Measurements from ENCODE around the gene SLC25A13.
"Not testable (repeated sequence)": the region's sequence is repeated elsewhere in the genome, so short reads cannot be mapped to it uniquely, and the experiment has no call there.

Gene SLC25A13

GRCh38 chr7:96321031-96321657 lies 754 bp downstream of the SLC25A13 start:
- DNase-seq = peak; percentile 37

DNA sequence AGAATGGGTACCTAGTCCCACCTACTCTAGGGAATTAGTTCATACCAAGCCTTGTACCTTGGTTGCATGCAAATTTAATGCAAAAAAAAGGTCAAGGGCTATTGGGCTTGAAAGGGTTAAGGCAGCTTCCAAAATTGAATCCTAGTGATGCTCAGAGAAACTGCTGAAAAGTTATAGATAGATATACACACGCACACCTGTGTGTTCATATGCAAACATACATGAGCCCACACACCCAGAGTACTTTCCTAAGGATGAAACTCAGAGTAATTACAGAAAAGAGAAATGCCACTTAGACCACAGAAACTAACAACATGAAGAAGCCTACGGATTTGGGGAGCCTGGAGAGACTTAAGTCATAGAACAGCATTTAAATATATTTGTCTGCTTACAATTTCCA lies 1.5 kb downstream of the SLC25A13 start:
- no peak for DNase-seq

DNA sequence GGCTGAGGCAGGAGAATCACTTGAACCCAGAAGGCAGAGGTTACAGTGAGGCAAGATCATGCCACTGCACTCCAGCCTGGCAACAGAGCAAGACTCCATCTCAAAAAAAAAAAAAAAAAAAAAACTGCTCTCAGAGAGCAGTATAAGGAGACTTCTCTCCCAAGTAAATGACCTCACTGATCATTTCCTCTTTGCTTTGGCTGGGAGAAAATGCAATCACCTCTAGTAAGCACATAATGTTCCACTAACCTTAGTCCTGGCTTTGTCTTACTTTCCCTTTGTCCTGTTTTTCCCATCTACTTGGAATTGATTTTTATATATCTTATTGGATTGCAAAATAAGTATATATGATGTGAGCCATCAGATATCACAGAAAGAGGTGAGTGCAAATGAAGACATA lies 2.5 kb downstream of the SLC25A13 start:
- DNase-seq = no peak

DNA sequence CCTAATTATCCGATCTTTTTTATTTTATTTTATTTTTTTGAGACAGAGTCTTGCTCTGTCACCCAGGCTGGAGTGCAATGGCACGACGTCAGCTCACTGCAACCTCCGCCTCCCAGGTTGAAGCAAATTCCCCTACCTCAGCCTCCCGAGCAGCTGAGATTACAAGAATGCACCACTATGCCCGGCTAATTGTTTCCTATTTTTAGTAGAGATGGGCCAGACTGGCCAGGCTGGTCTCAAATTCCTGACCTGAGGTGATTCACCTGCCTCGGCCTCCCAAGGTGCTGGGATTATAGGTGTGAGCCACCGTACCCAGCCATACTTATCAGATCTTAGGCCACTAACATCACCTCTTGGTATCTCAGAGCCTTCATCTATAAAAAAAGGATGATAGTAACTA lies 4.9 kb downstream of the SLC25A13 start:
- DNase-seq = no peak

DNA sequence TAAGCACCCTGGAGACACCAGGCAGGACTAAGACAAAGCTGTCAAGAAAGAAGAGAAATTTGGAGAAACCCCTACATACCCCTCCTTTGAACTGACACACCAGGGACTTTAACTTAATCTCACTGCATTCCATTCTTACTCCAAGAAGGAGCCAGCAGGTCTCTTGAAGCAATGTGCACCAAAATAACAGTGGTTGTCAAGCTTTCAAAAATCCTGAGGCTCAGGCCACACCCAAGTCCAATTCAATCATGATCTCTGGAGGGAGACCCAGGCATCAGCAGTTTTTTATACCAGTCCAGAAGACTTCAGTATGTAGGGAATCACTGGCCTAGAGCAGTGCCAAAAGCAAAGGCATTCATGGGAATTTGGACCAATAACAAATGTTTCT lies 6.8 kb downstream of the SLC25A13 start:
- DNase-seq = no peak

DNA sequence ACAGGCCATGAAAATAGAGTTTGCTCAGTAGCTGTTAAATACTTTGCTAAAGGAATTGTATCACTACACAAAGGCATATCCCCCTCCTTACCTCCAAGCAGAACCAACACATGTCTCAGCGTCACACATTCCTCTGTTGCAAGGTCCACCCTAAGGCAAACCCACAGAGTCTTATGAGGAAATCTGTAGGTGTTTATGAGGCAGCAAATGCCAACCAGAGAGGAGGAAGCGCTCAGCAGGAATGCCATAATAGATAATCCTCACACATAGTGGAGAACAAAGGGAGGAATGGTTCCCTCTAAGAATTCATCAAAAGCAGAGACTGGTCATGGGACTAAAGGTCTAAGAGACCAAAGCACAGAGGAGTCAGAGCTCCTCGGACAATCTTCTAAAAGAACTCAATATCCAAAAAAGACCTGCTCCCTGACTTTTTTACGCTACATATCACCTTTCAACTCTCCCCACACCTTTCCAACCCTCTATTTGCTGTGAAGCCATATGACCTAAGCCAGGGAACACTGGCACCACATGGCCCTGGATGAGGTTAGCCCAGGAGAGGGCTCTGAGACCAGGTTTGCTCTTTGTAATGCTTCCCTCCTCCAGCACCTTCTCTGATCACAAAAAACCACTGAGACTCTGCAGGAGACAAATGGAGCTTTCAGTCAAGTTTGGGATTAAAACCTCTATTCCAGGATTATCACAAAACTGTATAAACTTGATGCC lies 7.3 kb downstream of the SLC25A13 start:
- DNase-seq = no peak

- no peak for DNase-seq
Measured at GRCh38 chr7:96313940-96314339, 8.0 kb downstream of the SLC25A13 start.

DNA sequence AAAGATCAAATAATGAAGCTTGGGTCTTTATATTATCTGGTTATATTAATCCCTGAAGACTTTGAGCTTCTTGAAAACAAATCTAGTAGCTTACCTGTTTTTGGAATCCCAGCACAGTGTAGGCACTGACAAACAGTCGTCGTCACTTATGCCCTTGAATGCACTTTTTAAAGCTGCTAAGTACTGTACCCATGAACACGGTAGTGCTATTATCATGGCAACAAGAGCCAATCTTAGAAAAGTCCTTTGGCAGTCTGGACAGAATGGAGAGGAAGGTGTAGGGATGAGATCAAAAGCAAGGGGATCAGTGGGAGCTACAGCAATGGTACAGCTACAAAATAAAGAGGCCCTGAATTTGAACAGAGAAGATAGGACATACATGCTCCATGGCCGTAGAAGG lies 9.4 kb downstream of the SLC25A13 start:
- no peak for DNase-seq

DNA sequence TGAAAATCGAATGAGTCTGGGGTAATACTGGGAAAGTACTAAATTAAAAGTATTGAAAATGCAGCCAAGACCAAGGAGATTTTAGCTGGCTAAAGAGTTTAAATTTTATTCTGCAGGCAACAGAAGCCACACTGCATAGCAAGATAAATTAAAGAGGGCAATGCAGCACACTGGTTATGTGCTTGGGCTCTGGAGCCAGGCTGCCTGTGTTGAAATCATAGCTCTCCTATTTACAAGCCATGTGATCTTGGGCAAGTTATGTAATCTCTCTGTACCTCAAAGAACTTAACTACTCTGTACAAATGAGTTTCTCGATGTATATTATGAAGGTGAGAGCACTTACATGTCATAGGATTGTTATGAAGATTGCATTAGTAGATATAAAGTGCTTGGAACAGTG lies 9.9 kb downstream of the SLC25A13 start:
- no peak for DNase-seq

- DNase-seq = no peak
Measured at GRCh38 chr7:96310110-96310509, 11.8 kb downstream of the SLC25A13 start.

GRCh38 chr7:96308950-96309263 lies 13.0 kb downstream of the SLC25A13 start:
- no peak for DNase-seq

- no peak for DNase-seq
Measured at GRCh38 chr7:96308253-96308949, 13.5 kb downstream of the SLC25A13 start.

GRCh38 chr7:96306385-96307125 lies 15.3 kb downstream of the SLC25A13 start:
- DNase-seq = no peak

DNA sequence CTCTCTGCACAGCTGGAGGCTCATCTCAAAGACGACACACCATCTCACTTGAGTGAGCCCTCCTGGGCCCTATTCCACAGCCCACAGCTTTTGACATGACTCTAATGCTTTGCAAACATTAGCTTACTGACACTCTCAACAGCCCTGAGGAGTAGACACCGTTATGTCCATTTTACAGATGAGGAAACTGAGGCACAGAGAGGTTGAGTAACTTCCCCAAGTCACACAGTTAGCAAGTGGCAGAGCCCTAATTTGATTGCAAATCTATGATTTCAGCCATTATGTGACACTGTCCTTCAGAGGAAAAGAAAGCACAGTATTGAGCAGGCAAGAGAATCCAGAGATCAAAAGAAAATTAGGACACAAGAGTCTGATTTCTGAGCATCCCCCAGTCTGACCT lies 16.0 kb downstream of the SLC25A13 start:
- DNase-seq = no peak

DNA sequence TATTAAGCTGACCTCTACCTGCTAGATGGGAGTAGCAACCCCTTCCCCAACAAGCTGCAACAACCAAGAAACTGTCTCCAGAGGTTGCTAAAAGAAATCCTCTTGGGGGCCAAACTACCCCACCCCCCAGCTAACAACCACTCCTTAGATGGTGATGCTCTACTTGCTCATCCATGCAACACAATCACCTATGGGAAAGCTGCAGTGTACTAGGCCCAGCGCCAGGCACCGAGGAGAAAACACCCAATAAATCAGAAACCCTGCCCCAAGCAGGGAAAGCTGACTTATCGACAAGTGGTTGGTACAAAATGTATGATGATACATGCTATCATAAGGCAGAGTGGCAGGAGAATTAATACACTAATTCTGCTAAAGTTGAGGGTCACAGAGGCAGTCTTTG lies 17.3 kb downstream of the SLC25A13 start:
- DNase-seq = no peak

- no peak for DNase-seq
Measured at GRCh38 chr7:96303686-96304443, 18.0 kb downstream of the SLC25A13 start.

DNA sequence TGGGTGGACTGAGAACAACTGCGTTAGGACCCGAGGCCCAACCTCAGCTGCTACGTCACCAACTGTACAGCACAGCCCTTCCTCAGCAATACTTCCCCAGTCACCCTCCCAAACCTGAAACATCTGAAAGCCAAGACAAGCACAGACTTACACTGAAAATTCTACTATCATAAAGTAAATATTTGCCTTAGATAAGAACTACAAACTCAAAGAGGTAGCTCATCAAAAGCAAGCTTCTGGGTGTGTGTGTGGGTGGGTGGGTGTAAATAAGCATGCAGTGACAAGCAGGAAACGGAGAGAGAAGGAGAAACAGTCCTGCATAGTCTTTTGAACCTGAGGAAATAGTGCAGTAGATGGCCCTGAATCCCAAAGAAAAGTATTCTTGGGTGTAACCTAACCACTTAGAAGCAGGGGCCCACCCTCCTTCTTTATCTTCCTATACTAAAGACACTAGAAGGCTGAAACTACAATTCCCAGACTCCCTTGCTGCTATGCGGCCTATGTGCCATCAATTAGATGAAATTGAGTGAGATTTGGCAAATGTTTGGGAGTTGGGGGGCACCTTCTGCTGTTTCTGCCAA lies 18.7 kb downstream of the SLC25A13 start:
- DNase-seq = no peak

GRCh38 chr7:96300986-96301385 lies 20.9 kb downstream of the SLC25A13 start:
- no peak for DNase-seq

GRCh38 chr7:96300502-96300901 lies 21.4 kb downstream of the SLC25A13 start:
- no peak for DNase-seq

DNA sequence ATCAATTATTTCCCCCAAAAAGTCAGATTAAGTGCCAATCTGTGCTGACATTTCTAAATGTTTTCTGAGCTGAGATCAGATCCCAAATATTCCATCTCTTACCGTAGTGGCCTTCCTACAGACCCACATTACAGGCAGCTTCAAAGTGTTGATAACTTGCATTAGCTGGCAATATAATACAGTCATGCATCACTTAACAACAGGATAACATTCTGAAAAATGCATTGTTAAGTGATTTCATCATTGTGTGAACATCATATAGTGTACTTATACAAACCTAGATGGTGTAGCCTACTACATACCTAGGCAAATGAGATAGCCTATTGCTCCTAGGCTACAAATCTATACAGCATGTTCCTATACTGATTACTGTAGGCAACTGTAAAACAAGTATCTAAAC lies 22.4 kb downstream of the SLC25A13 start:
- no peak for DNase-seq

DNA sequence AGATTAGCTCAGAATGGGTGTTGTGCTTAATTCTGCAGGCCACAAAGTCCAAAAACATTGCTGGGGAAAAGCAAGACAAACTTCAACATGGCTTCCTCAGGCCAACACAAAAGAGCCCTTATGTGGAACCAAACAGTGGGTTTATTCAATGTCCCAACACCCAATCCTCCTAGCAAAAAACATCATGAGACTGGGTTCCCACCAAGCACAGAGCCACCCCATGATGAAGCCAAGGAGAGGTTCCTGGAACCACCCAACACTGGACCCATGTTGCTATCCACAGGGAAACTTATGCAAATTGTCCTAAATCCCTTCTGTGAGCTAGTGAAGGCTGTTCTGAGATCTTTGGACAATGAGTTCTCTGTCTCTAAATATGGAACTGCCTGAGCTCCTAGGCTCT lies 24.0 kb downstream of the SLC25A13 start:
- no peak for DNase-seq

GRCh38 chr7:96297446-96297845 lies 24.5 kb downstream of the SLC25A13 start:
- not testable (repeated sequence) for DNase-seq

GRCh38 chr7:96293911-96294310 lies 28.0 kb downstream of the SLC25A13 start:
- not testable (repeated sequence) for DNase-seq
